Prostate gland (tissue), 2 donors: ENCODE data around the gene KTN1.

Source experiments
- POLR2A ChIP-seq: fragments of 450-650 bp; IDR thresholded peaks from one replicate; pipeline ENCODE4 v1.6.1; 2016; ENCODE audit warnings: antibody characterized with exemption, mild to moderate bottlenecking
- POLR2AphosphoS5 ChIP-seq: sonication (generic); formaldehyde crosslinking; IDR thresholded peaks from one replicate; pipeline ENCODE4 v1.6.1; 2017; ENCODE audit warnings: antibody characterized with exemption
- TF ChIP-seq, protein P1 (sequence below), 4 experiments: fragments of 200-600 bp in 2 of 4; fragments of 450-650 bp in 2 of 4; sonication (generic) in 2 of 4; IDR thresholded peaks; 1 replicate in 3 of 4; 2 replicates in 1 of 4; pipeline ENCODE4 v1.5.1; 2016 to 2019; ENCODE audit warnings: antibody characterized with exemption in 4 of 4, mild to moderate bottlenecking in 2 of 4, moderate library complexity in 2 of 4

DNA sequence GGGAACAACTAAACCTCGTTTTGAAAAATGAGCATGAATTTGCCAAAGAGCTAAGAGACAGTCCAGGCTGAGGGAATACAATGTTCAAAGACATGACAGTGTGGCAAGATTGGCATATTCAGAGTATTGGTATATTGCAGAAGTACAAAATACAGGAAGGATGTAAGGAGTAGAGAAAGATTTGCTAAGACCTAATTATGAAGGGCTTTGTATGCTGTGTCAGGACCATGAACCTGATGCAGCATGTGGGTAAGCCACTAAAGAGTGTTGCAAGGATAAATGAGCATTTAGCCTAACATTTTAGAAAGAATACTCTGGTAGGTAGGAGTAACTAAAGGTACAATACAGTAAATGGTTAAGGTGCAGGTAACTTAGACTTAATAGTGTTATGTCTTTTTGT, 65.1 kb downstream of the KTN1 start:
- TF ChIP-seq POLR2AphosphoS5 (no peak), POLR2A (no peak)
- TF ChIP-seq, protein P1, sequence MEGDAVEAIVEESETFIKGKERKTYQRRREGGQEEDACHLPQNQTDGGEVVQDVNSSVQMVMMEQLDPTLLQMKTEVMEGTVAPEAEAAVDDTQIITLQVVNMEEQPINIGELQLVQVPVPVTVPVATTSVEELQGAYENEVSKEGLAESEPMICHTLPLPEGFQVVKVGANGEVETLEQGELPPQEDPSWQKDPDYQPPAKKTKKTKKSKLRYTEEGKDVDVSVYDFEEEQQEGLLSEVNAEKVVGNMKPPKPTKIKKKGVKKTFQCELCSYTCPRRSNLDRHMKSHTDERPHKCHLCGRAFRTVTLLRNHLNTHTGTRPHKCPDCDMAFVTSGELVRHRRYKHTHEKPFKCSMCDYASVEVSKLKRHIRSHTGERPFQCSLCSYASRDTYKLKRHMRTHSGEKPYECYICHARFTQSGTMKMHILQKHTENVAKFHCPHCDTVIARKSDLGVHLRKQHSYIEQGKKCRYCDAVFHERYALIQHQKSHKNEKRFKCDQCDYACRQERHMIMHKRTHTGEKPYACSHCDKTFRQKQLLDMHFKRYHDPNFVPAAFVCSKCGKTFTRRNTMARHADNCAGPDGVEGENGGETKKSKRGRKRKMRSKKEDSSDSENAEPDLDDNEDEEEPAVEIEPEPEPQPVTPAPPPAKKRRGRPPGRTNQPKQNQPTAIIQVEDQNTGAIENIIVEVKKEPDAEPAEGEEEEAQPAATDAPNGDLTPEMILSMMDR (IDR thresholded peaks at IDR 0.05) = no peak
